Measurements from ENCODE around the gene SPINK8.

Gene SPINK8

GRCh38 chr3:48287034-48287433 lies 46.4 kb downstream of the SPINK8 start:
- TF ChIP-seq CTCF (conservative IDR thresholded peaks at IDR 0.05; ENCODE audit: low read depth, low read length): no peak
- no peak overlapping the region for H3K4me3 ChIP-seq (ENCODE audit: low read depth, low read length)
- no peak for DNase-seq (ENCODE audit: low read depth)

DNA sequence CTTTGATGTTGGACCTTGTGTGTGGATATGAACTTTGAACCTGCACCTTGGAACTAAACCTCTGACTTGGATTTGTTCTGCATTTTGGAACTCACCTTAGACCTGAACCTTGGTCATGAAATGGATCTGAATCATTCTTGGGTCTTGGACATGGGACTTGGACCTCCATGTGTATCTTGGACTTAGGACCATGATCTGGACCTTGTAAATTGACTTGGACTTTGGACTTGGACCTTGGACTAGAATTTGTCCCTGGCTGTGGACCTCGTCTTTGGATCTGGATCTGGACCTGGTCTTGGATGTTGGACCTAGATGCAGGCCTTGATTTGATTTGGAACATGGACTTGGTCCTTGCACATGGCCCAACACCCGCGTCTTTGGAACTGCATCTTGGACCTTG lies 47.2 kb downstream of the SPINK8 start:
- TF ChIP-seq CTCF (conservative IDR thresholded peaks at IDR 0.05; ENCODE audit: low read depth, low read length): no peak
- no peak overlapping the region for H3K4me3 ChIP-seq (ENCODE audit: low read depth, low read length)
- DNase-seq (ENCODE audit: low read depth): no peak

DNA sequence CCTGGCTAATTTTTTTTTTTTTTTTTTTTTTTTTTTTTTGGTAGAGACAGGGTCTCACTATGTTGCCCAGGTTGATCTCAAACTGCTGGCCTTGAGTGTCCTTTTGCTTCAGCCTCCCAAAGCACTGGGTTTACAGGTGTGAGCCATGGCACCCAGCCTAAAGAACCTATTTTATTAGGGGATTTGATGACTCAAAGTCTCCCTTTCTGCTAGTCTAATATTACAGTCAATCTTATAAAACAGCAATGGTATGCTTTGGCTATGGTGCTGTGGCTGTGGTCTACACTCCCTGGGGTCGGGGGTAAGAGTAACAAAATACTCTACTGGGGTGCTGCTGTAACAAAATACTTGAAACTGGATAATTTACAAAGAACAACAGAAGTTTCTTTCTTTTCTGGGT lies 47.8 kb downstream of the SPINK8 start:
- H3K4me3 ChIP-seq (ENCODE audit: low read depth, low read length): no peak overlapping the region
- no peak for TF ChIP-seq CTCF (conservative IDR thresholded peaks at IDR 0.05; ENCODE audit: low read depth, low read length)
- no peak for DNase-seq (ENCODE audit: low read depth)

- H3K4me3 ChIP-seq (ENCODE audit: low read depth, low read length): no peak overlapping the region
- TF ChIP-seq CTCF (conservative IDR thresholded peaks at IDR 0.05; ENCODE audit: low read depth, low read length): no peak
- no peak for DNase-seq (ENCODE audit: low read depth)
Observed at GRCh38 chr3:48285132-48285531, 48.3 kb downstream of the SPINK8 start.

DNA sequence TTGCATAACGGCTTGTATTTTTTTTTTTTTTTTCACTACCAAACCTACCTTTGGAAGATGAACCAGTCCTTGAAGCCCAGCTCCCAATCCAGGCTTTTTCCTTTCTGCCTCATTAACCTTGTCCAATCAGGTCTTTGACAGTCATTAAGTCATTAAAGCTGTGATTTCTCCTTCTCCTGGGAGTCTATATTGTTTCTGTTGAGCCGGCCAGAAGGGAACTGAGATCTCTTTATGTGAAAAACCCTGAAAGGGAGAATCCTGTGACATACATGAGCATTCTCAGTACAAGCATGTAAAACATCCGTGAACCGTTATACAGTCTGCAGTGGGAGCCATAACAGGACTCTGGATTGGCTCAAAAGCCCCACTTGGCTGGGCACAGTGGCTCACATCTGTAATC lies 52.6 kb downstream of the SPINK8 start:
- TF ChIP-seq CTCF (conservative IDR thresholded peaks at IDR 0.05; ENCODE audit: low read depth, low read length): no peak
- DNase-seq (ENCODE audit: low read depth): no peak
- H3K4me3 ChIP-seq (ENCODE audit: low read depth, low read length): no peak overlapping the region

- no peak overlapping the region for H3K4me3 ChIP-seq (ENCODE audit: low read depth, low read length)
- TF ChIP-seq CTCF (conservative IDR thresholded peaks at IDR 0.05; ENCODE audit: low read depth, low read length): no peak
- DNase-seq (ENCODE audit: low read depth): no peak
Observed at GRCh38 chr3:48278884-48279559, 54.4 kb downstream of the SPINK8 start.

GRCh38 chr3:48276911-48277641 lies 56.4 kb downstream of the SPINK8 start:
- H3K4me3 ChIP-seq (ENCODE audit: low read depth, low read length): no peak overlapping the region
- DNase-seq (ENCODE audit: low read depth): no peak
- TF ChIP-seq CTCF (conservative IDR thresholded peaks at IDR 0.05; ENCODE audit: low read depth, low read length): no peak

Measured in choroid plexus epithelial cell (primary cell).